HG03064 (cell line): ENCODE data around the gene EPHA2.
"Not testable (repeated sequence)": the region's sequence is repeated elsewhere in the genome, so short reads cannot be mapped to it uniquely, and the experiment has no call there.

ENCODE experiments used
- ATAC-seq: cut with Tn5 transposase; IDR thresholded peaks from one replicate; pipeline ENCODE4 v1.9.1; 2021; ENCODE audit warnings: low read depth; ENCODE audit not compliant: unreplicated experiment

Gene EPHA2

GRCh38 chr1:16107039-16107438, 48.8 kb downstream of the EPHA2 start:
- ATAC-seq, result not testable (repeated sequence)

GRCh38 chr1:16101623-16102022, 54.2 kb downstream of the EPHA2 start:
- ATAC-seq, result no peak

- ATAC-seq, result no peak
These were observed 56.5 kb downstream of the EPHA2 start for GRCh38 chr1:16099412-16099811.

- ATAC-seq, result no peak
These were observed 60.4 kb downstream of the EPHA2 start for GRCh38 chr1:16095447-16095846.

GRCh38 chr1:16094453-16095158, 61.3 kb downstream of the EPHA2 start:
- ATAC-seq, result no peak

- ATAC-seq, result no peak
These were observed 62.3 kb downstream of the EPHA2 start for GRCh38 chr1:16093611-16094010.

- ATAC-seq, result no peak
These were observed 62.9 kb downstream of the EPHA2 start for GRCh38 chr1:16092923-16093511.

GRCh38 chr1:16092097-16092922, 63.6 kb downstream of the EPHA2 start:
- no peak for ATAC-seq

GRCh38 chr1:16091296-16091695, 64.6 kb downstream of the EPHA2 start:
- ATAC-seq, result no peak

- ATAC-seq, result no peak
These were observed 65.6 kb downstream of the EPHA2 start for GRCh38 chr1:16090076-16090826.

- no peak for ATAC-seq
These were observed 66.9 kb downstream of the EPHA2 start for GRCh38 chr1:16088996-16089395.

GRCh38 chr1:16088351-16088911, 67.4 kb downstream of the EPHA2 start:
- ATAC-seq, result no peak

- ATAC-seq, result no peak
These were observed 68.1 kb downstream of the EPHA2 start for GRCh38 chr1:16087733-16088132.

- ATAC-seq, result no peak
These were observed 70.3 kb downstream of the EPHA2 start for GRCh38 chr1:16085522-16085921.

GRCh38 chr1:16083486-16083885, 72.4 kb downstream of the EPHA2 start:
- no peak for ATAC-seq

GRCh38 chr1:16082283-16083038, 73.4 kb downstream of the EPHA2 start:
- ATAC-seq, result no peak

GRCh38 chr1:16081636-16082035, 74.2 kb downstream of the EPHA2 start:
- no peak for ATAC-seq

GRCh38 chr1:16080422-16081150, 75.3 kb downstream of the EPHA2 start:
- ATAC-seq, result no peak
